Measurements from ENCODE around the gene ARHGEF28.

DNA sequence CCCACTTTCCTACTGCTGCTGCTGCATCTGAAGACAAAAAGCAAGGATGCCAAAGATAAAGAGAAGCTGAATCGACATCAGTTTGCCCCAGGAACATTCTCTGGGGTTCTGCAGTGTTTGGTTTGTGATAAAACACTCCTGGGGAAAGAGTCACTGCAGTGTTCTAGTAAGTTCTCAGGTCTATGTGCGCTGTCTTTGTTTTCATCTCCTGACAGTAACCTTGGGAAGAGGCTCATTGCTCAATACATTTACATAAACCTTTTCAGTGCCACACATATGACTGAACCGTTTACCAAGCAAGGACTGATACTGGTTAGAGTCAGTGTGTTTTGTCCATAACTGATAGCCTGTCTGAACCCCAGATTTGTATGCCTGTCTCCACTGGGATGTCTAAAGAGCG lies 232.1 kb downstream of the ARHGEF28 start:
- TF ChIP-seq, protein P1, sequence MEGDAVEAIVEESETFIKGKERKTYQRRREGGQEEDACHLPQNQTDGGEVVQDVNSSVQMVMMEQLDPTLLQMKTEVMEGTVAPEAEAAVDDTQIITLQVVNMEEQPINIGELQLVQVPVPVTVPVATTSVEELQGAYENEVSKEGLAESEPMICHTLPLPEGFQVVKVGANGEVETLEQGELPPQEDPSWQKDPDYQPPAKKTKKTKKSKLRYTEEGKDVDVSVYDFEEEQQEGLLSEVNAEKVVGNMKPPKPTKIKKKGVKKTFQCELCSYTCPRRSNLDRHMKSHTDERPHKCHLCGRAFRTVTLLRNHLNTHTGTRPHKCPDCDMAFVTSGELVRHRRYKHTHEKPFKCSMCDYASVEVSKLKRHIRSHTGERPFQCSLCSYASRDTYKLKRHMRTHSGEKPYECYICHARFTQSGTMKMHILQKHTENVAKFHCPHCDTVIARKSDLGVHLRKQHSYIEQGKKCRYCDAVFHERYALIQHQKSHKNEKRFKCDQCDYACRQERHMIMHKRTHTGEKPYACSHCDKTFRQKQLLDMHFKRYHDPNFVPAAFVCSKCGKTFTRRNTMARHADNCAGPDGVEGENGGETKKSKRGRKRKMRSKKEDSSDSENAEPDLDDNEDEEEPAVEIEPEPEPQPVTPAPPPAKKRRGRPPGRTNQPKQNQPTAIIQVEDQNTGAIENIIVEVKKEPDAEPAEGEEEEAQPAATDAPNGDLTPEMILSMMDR (IDR thresholded peaks at IDR 0.05), result no peak
- TF ChIP-seq EZH2 (IDR thresholded peaks at IDR 0.05) (no peak), EZH2phosphoT487 (IDR thresholded peaks at IDR 0.05) (no peak)
